GM18517 (cell line): ENCODE data around the gene RASGRP4.
"Not testable (repeated sequence)": the region's sequence is repeated elsewhere in the genome, so short reads cannot be mapped to it uniquely, and the experiment has no call there.

Experiments
- ATAC-seq: cut with Tn5 transposase; IDR thresholded peaks from one replicate; pipeline ENCODE4 v1.9.1; 2021; ENCODE audit warnings: mild to moderate bottlenecking, moderate library complexity; ENCODE audit not compliant: unreplicated experiment

The RASGRP4 gene

DNA sequence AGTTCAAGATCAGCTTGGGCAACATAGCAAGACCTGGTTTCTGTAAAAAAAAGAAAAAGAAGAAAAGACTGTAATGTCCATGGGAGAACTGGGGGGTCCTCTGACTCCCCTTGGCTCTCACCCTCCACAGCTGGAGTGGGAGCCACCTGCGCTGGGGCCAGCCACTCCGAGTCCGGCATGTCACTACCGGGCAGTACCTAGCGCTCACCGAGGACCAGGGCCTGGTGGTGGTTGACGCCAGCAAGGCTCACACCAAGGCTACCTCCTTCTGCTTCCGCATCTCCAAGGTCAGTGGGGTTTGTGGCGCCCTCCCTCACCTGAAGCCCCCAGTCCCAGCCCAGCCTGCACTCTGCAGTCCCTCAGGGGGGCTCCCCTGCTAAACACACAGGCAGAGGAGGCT is 22.2 kb upstream of the RASGRP4 start:
- no peak for ATAC-seq

DNA sequence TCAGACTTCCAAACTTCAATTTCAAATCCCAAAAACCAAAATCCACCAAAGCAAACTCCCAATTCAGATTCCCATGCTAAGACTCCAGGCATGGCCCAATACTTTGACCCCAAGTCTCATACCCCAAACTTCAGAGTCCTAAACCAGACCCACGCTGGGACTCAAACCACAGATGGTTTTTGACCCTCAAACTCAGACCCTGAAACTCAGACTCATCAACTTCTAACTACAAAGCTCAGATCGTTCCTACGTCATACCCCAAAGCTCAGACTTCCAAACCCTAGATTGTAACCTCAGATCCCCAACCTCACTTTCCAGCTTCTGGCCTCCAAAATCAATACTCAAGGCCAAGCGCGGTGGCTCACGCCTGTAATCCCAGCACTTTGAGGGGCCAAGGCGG is 19.3 kb upstream of the RASGRP4 start:
- ATAC-seq = no peak

DNA sequence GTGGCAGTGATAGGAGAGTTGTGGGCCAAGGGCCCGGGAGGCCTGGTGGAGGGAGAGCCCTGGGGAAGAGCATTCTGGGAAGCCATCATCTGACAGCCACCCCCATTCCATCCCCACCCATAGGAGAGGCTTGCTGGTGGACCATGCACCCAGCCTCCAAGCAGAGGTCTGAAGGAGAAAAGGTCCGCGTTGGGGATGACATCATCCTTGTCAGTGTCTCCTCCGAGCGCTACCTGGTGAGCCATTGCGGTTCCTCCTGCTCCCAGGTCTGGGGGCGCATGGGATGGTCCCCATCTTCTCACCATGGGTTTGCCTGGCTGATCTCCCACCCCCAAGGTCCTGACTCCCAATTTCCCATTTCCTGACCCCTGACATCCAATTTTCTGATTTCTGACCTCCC is 18.0 kb upstream of the RASGRP4 start:
- ATAC-seq = no peak

GRCh38 chr19:38443458-38443999 is 17.5 kb upstream of the RASGRP4 start:
- no peak for ATAC-seq

GRCh38 chr19:38442736-38443135 is 16.7 kb upstream of the RASGRP4 start:
- ATAC-seq = no peak

- ATAC-seq = no peak
Observed at GRCh38 chr19:38441657-38442348, 15.8 kb upstream of the RASGRP4 start.

DNA sequence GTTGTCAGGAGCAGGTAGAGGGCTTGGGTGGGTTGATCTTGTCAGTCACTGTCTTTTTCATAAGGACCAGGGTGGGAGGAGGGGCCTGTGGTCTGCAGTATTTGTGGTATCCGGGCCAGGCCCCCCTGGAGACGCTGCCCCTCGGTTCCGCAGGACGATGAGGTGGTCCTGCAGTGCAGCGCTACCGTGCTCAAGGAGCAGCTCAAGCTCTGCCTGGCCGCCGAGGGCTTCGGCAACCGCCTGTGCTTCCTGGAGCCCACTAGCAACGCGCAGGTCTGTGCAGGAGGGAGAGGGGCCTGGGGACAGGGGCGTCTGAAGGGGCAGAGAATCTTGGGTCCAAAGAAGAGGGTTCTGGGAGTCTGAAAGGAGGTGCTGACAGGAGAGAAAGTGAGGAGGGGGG is 14.6 kb upstream of the RASGRP4 start:
- no peak for ATAC-seq

DNA sequence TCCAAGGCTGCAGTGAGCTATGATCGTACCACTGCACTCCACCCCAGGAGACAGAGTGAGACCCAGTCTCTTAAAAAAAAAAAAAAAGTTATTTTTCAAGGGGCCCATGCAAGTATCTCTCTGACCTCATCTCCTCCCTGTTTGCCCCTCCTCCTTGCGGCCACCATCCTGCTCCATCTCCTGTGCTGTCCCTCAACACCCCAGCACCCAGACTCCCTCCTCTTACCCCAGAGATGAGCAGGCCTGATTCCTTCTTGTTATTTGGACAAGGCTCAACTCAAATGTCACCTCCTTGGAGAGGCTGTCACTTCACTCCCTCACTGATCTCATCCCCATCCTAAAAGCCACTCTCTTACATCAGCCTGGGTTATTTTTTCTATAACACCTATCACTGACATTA is 11.9 kb upstream of the RASGRP4 start:
- ATAC-seq = no peak

GRCh38 chr19:38437295-38437694 is 11.3 kb upstream of the RASGRP4 start:
- no peak for ATAC-seq

DNA sequence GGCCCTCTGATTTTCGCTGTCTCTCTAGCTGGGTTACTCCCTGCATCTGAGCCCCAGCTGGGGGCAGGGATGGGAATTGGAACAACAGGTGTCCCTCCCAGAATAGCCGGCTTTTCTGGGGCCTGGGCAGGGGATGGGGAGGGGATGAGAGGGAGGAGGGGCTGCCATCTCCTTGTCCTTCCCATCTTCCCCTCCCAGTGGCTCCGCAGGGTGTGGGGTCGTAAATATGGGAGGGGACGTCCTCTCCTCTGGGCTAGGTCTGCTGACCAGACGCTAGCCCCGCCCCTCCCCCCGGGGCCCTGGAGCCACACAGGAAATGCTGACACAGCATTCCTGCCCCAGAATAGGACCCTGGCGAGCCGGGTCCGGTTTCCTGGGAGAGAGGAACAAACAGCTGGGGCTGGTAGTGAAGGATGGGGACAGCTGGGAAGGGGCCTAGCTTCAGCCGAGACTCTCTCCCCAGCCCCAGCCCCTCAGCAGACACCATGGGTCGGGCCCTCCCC is 8.6 kb upstream of the RASGRP4 start:
- ATAC-seq = no peak

- no peak for ATAC-seq
Observed at GRCh38 chr19:38433268-38433733, 7.3 kb upstream of the RASGRP4 start, which contains the start of gene RYR1. TSS of gene RYR1 (plus strand) at chr19:38433691. CDS start at chr19:38433830, 139 bp downstream.

DNA sequence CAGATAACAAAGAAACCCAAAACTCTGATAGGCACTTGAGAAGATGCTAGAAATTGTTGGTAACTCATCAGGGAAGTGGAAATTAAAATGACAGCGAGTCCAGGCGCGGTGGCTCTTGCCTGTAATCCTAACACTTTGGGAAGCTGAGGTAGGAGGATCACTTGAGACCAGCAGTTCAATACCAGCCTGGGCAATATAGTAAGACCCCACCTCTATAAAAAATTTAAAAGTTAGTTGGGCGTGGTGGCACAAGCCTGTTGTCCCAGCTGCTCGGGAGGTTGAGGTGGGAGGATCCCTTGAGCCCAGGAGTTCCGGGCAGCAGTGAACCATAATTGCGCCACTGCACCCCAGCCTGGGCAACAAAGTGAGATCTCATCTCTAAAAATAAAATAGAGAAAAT is 4.9 kb upstream of the RASGRP4 start:
- no peak for ATAC-seq

DNA sequence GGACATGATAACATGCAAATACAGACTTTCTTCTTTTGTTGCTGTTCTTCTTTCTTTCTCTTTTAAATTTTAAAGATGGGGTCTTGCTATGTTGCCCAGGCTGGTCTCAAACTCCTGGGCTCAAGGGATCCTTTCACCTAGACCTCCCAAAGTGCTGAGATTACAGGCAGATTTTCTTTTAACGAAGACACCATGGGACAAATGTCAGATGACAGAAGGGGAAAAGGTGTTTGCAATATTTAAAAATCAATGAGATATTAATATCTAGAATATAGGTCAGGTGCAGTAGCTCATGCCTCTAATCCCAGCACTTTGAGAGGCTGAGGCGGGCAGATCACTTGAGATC is 3.8 kb upstream of the RASGRP4 start:
- no peak for ATAC-seq

DNA sequence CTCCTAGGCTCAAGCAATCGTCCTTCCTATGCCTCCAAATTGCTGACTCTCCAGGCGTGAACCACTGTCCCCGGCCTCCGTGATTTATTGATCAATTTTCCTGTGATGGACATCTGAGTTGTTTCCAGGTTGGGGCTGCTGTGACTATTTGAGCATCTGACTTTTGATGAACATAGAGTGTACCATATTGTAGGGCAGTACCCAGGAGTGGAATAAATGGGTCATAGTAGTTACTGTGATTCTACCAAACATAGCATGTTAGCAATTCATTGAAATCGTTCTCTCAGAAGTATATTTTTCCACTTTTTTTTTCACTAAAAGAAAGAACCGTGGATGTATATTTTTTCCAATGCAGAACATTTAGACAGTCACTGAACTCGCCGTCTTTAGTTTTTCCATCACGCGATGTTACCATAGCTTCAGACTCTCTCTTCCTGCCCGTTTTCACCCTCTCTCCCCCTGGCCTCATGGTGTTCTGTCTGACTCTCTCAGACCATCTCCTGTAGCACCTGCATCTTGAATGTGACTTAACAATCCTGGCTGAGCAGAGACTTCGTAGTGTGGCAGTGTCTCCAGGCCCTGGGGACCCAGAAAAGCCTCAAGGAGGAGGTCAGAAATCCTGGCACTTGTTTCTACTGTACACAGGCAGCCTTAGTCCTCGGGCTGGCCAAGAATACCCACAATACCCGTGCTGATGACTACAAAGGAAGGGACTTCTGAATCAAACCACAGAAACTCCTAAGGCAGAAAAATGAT is 3.2 kb upstream of the RASGRP4 start:
- ATAC-seq = no peak

DNA sequence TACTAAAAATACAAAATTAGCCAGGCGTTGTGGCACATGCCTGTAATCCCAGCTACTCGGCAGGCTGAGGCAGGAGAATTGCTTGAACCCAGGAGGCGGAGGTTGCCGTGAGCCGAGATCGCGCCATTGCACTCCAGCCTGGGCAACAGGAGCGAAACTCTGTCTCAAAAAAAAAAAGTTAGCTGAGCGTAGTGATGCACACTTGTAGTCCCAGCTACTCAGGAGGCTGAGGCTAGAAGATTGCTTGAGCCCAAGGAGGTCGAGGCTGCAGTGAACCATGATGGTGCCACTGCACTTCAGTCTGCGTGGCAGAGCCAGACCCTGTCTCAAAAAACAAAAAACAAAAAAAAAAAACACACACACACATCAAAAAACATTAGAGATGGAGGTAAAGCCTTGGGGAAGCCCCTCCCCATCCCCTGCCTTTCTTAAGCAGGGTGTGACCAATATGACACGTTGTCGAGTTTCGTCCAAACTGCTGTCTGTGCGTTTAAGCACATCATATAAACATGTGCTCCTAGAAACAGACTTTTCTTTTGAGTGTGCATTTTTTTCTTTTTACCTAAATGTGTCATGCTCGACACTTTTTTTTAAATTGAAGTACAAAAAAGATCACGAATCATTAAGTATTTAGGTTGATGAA is 1.1 kb upstream of the RASGRP4 start:
- not testable (repeated sequence) for ATAC-seq

DNA sequence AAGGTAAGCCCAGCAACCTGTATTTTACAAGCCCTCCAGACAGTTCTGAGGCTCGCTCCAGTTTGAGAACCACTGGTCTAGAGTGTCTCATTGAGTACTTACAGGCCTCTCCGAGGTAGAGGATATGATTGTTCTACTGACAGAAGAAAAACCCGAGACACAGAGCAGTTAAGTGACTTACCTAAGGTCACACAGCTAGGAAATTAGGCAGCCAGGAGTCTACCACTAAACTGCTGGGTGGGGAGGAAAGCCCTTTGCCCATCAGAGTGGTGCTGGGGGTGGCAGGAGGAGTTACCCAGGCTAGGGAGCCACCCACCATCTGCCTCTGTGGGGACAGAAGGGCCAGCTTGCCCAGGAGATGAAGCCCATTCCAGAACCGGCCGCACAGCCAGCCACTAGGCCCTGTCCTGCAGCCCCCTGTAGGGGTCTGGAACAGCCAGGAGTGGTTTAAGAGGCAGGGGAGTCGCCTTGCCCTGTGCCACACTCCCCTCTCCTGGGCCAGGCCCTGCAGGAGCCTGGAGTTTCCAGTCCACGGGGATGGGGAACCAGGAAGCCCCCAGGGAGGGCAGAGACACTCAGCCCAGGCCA is 703 bp downstream of the RASGRP4 start:
- no peak for ATAC-seq

DNA sequence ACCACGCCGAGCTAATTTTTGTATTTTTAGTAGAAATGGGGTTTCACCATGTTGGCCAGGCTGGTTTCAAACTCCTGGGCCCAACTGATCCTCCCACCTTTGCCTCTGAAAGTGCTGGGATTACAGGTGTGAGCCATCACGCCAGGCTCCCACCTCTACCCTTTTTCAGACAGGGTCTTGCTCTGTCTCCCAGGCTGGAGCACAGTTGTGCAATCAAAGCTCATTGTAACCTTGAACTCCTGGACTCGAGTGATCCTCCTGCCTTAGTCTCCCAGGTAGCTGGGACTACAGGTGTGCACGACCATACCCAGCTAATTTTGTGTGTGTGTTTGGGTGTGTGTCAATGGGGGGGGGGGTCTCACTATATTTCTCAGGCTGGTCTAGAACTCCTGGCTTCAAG is 1.7 kb downstream of the RASGRP4 start:
- ATAC-seq = no peak

DNA sequence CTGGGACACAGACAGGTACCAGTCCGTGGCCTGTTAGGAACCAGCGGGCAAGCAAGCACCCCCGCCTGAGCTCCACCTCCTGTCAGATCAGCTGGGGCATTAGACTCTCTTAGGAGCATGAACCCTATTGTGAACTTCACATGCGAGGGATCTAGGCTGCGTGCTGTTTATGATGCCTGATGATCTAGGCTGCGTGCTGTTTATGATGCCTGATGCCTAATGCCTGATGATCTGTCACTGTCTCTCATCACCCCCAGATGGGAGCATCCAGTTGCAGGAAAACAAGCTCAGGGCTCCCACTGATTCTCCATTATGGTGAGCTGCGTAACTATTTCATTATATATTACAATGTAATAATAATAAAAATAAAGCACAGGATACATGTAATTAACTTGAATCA is 3.6 kb downstream of the RASGRP4 start:
- ATAC-seq = no peak

GRCh38 chr19:38421856-38422255 is 4.2 kb downstream of the RASGRP4 start:
- ATAC-seq = no peak

- no peak for ATAC-seq
Observed at GRCh38 chr19:38420935-38421334, 5.1 kb downstream of the RASGRP4 start.
